Testis (tissue), 3 donors: Measurements from ENCODE around the gene HK1. TPM values are rescaled to one million over a fixed set of nuclear protein-coding genes. Genes with fewer than 3 reads are reported as not detected.

ENCODE experiments used
- DNase-seq: peaks from one replicate; pipeline ENCODE4 v3.0.0-alpha.2; 2019
- H3K27ac ChIP-seq, 2 donors: fragments of 200-600 bp; sonication (generic); one replicate each; pipeline ENCODE4 v1.5.1; 2019
- H3K27me3 ChIP-seq: fragments of 200-600 bp; sonication (generic); one replicate; pipeline ENCODE4 v1.5.1; 2019
- H3K36me3 ChIP-seq: fragments of 200-600 bp; sonication (generic); one replicate; pipeline ENCODE4 v1.5.1; 2017; ENCODE audit warnings: low read depth; ENCODE audit errors: missing control alignments
- H3K4me1 ChIP-seq: fragments of 200-600 bp; sonication (generic); one replicate; pipeline ENCODE4 v1.5.1; 2019
- H3K4me3 ChIP-seq, 2 donors: fragments of 200-600 bp; sonication (generic); one replicate each; pipeline ENCODE4 v1.5.1; 2017 to 2019
- H3K9me3 ChIP-seq: fragments of 200-600 bp; sonication (generic); one replicate; pipeline ENCODE4 v1.5.1; 2017
- POLR2A ChIP-seq: fragments of 450-650 bp; IDR thresholded peaks from one replicate; pipeline ENCODE4 v1.6.1; 2017; ENCODE audit warnings: antibody characterized with exemption, mild to moderate bottlenecking, moderate library complexity
- WGBS, 2 donors: methylation state at CpG; one replicate each; pipeline ENCODE4 v1.1.5; 2018; 5-methylcytosine and 5-hydroxymethylcytosine counted together
- intact Hi-C: fragments of 100-400 bp; cut with DNase I; formaldehyde crosslinking; loops from one replicate; pipeline ENCODE4 v1.15.1; 2023; ENCODE audit warnings: low total_unique reads
- polyA plus RNA-seq: library from polyadenylated mRNA; stranded (reverse); fragments of 350-450 nt; fragmentation: Illumina TruSeq; extraction: RNeasy Lipid Tissue Mini Kit (QIAGEN cat#74804); gene quantifications from one replicate; pipeline ENCODE4 v1.2.3, GENCODE V29; 2014; ENCODE audit warnings: low read depth, low replicate concordance; ENCODE audit not compliant: insufficient read depth
- total RNA-seq, 2 donors: library from RNA; depleted of rRNA; stranded (reverse); fragments of >200 nt; gene quantifications; one replicate each; pipeline ENCODE4 v1.2.3, GENCODE V29; 2016
- TF ChIP-seq, protein P1 (sequence below), 3 experiments: fragments of 450-650 bp in 2 of 3; fragments of 200-600 bp in 1 of 3; sonication (generic) in 1 of 3; IDR thresholded peaks; one replicate each; pipeline ENCODE4 v1.5.1; 2016 to 2019; ENCODE audit warnings: antibody characterized with exemption in 3 of 3, mild to moderate bottlenecking in 2 of 3, moderate library complexity in 1 of 3

Gene HK1
- total and polyA plus RNA-seq, 3 donors from 2014 or later, result 62.3 to 179 (median 143) TPM

DNA sequence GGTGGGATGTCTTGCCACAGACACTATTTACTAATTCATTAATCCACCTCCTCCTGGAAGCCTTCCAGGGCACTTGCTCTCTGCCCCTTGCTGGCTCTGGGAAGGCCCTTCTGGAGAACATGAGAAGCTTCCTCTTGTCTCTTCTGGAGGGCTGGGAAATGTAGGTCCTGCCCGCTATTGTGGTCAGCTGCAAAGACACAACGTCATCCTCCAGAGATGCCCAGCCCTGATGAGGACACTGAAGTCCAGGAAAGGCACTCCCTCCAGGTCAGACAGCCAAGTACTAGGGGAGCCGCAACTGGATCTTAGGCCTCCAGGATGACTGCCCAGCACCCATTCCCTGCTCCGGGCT, 148.1 kb downstream of the HK1 start:
- H3K9me3 ChIP-seq, result no peaks in the 10 kb centered on the region
- no peaks in the 10 kb centered on the region for H3K27me3 ChIP-seq
- H3K4me3 ChIP-seq, result no peak overlapping the region
- H3K27ac ChIP-seq, result no peak overlapping the region
- TF ChIP-seq, protein P1, sequence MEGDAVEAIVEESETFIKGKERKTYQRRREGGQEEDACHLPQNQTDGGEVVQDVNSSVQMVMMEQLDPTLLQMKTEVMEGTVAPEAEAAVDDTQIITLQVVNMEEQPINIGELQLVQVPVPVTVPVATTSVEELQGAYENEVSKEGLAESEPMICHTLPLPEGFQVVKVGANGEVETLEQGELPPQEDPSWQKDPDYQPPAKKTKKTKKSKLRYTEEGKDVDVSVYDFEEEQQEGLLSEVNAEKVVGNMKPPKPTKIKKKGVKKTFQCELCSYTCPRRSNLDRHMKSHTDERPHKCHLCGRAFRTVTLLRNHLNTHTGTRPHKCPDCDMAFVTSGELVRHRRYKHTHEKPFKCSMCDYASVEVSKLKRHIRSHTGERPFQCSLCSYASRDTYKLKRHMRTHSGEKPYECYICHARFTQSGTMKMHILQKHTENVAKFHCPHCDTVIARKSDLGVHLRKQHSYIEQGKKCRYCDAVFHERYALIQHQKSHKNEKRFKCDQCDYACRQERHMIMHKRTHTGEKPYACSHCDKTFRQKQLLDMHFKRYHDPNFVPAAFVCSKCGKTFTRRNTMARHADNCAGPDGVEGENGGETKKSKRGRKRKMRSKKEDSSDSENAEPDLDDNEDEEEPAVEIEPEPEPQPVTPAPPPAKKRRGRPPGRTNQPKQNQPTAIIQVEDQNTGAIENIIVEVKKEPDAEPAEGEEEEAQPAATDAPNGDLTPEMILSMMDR (IDR thresholded peaks at IDR 0.05), result no peak
- no peak for TF ChIP-seq POLR2A
- intact Hi-C loops, result loop anchor here (5.0 kb wide), 1 partner anchor 81 kb away; no protein-coding TSS in a partner anchor
- no peaks in the 10 kb centered on the region for H3K36me3 ChIP-seq
- no peak for DNase-seq
- H3K4me1 ChIP-seq, result no peaks in the 10 kb centered on the region
- WGBS, 2 donors, result 82% methylated on average over 4 of the region's 4 CpGs; no CpG with 5 or more reads in 1 of the 2 donors

GRCh38 chr10:69428165-69428564, 149.9 kb downstream of the HK1 start:
- no peak for TF ChIP-seq POLR2A
- TF ChIP-seq, protein P1 (IDR thresholded peaks at IDR 0.05), result no peak
- H3K36me3 ChIP-seq, result no peaks in the 10 kb centered on the region
- DNase-seq, result no peak
- no peak overlapping the region for H3K4me3 ChIP-seq
- H3K27ac ChIP-seq, result no peak overlapping the region
- H3K9me3 ChIP-seq, result no peaks in the 10 kb centered on the region
- H3K4me1 ChIP-seq, result no peaks in the 10 kb centered on the region
- intact Hi-C loops, result loop anchor here (5.0 kb wide), 1 partner anchor 79 kb away; no protein-coding TSS in a partner anchor
- no peaks in the 10 kb centered on the region for H3K27me3 ChIP-seq
- 87 to 88% methylated on average over 8 of the region's 8 CpGs for WGBS, 2 donors

GRCh38 chr10:69434169-69434568, 155.9 kb downstream of the HK1 start:
- WGBS, 2 donors, result 68 to 86% methylated on average over 2 of the region's 2 CpGs
- TF ChIP-seq, protein P1 (IDR thresholded peaks at IDR 0.05), result no peak
- no peak for TF ChIP-seq POLR2A
- H3K27ac ChIP-seq, result no peak overlapping the region
- H3K36me3 ChIP-seq, result no peaks in the 10 kb centered on the region
- H3K4me1 ChIP-seq, result no peaks in the 10 kb centered on the region
- H3K4me3 ChIP-seq, result no peak overlapping the region
- intact Hi-C loops, result loop anchor here (10.0 kb wide), 1 partner anchor 211 kb away; no protein-coding TSS in a partner anchor
- H3K27me3 ChIP-seq, result no peaks in the 10 kb centered on the region
- no peaks in the 10 kb centered on the region for H3K9me3 ChIP-seq
- no peak for DNase-seq

DNA sequence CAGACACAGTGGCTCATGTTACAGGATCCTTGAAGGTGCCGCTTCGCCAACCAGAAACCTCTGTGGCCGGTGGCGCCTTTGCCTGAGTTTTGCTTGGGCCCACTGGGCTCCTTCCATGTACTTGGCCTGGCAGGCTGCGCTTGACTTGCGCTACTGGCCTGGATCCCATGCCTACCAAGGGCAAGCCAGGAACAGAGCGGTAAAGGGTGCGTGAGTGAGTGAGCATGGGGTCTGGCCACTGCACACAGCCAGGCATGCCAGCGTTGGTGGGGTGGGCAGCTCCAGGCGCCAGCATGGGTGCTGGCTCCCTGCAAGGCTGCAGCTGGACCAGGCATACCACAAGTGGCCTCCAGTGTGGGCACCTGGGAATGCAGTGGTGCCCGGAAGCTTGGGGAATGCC, 156.6 kb downstream of the HK1 start:
- Histone ChIP-seq H3K4me3 (no peak overlapping the region), H3K9me3 (no peaks in the 10 kb centered on the region), H3K27me3 (no peaks in the 10 kb centered on the region), H3K4me1 (no peaks in the 10 kb centered on the region), H3K36me3 (no peaks in the 10 kb centered on the region), H3K27ac (no peak overlapping the region)
- no peak for TF ChIP-seq POLR2A
- 98 to 100% methylated on average over 6 to 11 of the region's 11 CpGs for WGBS, 2 donors
- intact Hi-C loops, result loop anchor here (10.0 kb wide), 1 partner anchor 210 kb away; no protein-coding TSS in a partner anchor
- no peak for DNase-seq

GRCh38 chr10:69435966-69436520, 157.7 kb downstream of the HK1 start:
- TF ChIP-seq, protein P1 (IDR thresholded peaks at IDR 0.05), result no peak
- no peak for TF ChIP-seq POLR2A
- no peaks in the 10 kb centered on the region for H3K9me3 ChIP-seq
- intact Hi-C loops, result loop anchor here (10.0 kb wide), 1 partner anchor 209 kb away; no protein-coding TSS in a partner anchor
- H3K4me1 ChIP-seq, result no peaks in the 10 kb centered on the region
- H3K4me3 ChIP-seq, result no peak overlapping the region
- no peaks in the 10 kb centered on the region for H3K27me3 ChIP-seq
- no peak overlapping the region for H3K27ac ChIP-seq
- no peak for DNase-seq
- 95% methylated on average over 14 of the region's 14 CpGs; no CpG with 5 or more reads in 1 of the 2 donors for WGBS, 2 donors
- no peaks in the 10 kb centered on the region for H3K36me3 ChIP-seq
